DND-41 (cell line): ENCODE measurements around the gene ARHGAP8.

Experiments
- CTCF ChIP-seq: IDR thresholded peaks from 2 replicates; pipeline ENCODE4 v1.5.1; 2012; ENCODE audit warnings: borderline replicate concordance, low read length, moderate library complexity, mild to moderate bottlenecking; ENCODE audit not compliant: poor library complexity, severe bottlenecking; ENCODE audit errors: extremely low read depth
- EZH2 ChIP-seq: IDR thresholded peaks from 3 replicates; pipeline ENCODE4 v1.6.1; 2012; ENCODE audit warnings: borderline replicate concordance, low read depth, mild to moderate bottlenecking, moderate library complexity, low read length, inconsistent platforms; ENCODE audit not compliant: severe bottlenecking

DNA sequence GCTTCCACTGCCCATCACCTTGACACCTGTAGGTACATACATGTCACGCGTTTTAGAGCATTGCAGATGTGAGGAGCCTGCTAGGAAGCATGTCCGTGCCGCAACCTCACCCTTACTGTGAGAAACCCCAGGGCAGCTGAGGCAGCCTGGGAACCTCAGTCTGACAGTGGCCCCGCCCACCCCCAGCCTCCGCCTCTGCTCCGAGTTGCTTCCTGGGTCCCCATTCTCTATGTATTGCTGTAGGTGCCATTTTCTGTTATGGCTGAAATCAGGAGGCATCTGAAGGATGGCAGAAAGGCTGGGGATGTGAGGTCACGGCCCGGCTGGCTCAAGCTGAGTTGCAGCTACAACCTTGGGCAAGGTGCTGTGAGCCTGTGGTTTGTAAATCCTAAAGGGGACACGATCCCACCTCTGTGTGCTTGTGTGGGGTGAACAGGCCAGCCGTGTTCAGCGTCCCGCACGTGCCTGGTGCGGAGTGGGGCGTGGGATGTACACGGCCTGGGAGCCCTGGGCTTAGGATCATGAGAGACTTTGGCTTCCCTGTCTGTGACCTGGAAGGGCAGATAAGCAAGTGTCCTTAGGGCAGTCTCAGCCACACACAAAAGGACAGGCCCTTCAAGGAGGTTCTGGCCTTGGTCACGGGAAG, 154.7 kb downstream of the ARHGAP8 start:
- TF ChIP-seq CTCF (no peak), EZH2 (no peak)
